ENCODE measurements around the gene CDC42BPB. TPM values are rescaled to one million over a fixed set of nuclear protein-coding genes. Genes with fewer than 3 reads are reported as not detected.

The CDC42BPB gene
- total RNA-seq, 2 donors from 2014 or later, result 68.0 to 83.4 TPM

- no peak overlapping the region for H3K27ac ChIP-seq
- no peaks in the 10 kb centered on the region for H3K36me3 ChIP-seq
- TF ChIP-seq CTCF (IDR thresholded peaks at IDR 0.05), result no peak
- DNase-seq (ENCODE audit: low spot score), result no peak
- H3K9me3 ChIP-seq, result no peaks in the 10 kb centered on the region
- H3K27me3 ChIP-seq, result peaks cover 10 to 26% of the 10 kb centered on the region in 2 donors
- peaks cover 0 to 34% of the 10 kb centered on the region in 2 donors for H3K4me1 ChIP-seq
- no peak overlapping the region for H3K4me3 ChIP-seq
These were observed 42.5 kb upstream of the CDC42BPB start for GRCh38 chr14:103099733-103100280.

- Histone ChIP-seq H3K4me3 (no peak overlapping the region), H3K4me1 (peaks cover 0 to 34% of the 10 kb centered on the region in 2 donors), H3K9me3 (no peaks in the 10 kb centered on the region), H3K36me3 (no peaks in the 10 kb centered on the region), H3K27ac (no peak overlapping the region), H3K27me3 (peaks cover 6 to 20% of the 10 kb centered on the region in 2 donors)
- no peak for DNase-seq (ENCODE audit: low spot score)
- TF ChIP-seq CTCF (IDR thresholded peaks at IDR 0.05), result no peak
These were observed 41.9 kb upstream of the CDC42BPB start for GRCh38 chr14:103099081-103099732.

GRCh38 chr14:103097994-103098957, 40.9 kb upstream of the CDC42BPB start:
- no peak for TF ChIP-seq CTCF (IDR thresholded peaks at IDR 0.05)
- H3K27ac ChIP-seq, result no peak overlapping the region
- no peak overlapping the region for H3K4me3 ChIP-seq
- H3K9me3 ChIP-seq, result no peaks in the 10 kb centered on the region
- no peaks in the 10 kb centered on the region for H3K36me3 ChIP-seq
- peaks cover 6 to 17% of the 10 kb centered on the region in 2 donors for H3K27me3 ChIP-seq
- H3K4me1 ChIP-seq, result peaks cover 0 to 26% of the 10 kb centered on the region in 2 donors
- DNase-seq (ENCODE audit: low spot score), result no peak

GRCh38 chr14:103097244-103097993, 40.1 kb upstream of the CDC42BPB start:
- peaks cover under 1 to 11% of the 10 kb centered on the region in 2 donors for H3K27me3 ChIP-seq
- DNase-seq (ENCODE audit: low spot score), result no peak
- H3K27ac ChIP-seq, result no peak overlapping the region
- H3K4me1 ChIP-seq, result peaks cover 0 to 22% of the 10 kb centered on the region in 2 donors
- H3K36me3 ChIP-seq, result no peaks in the 10 kb centered on the region
- H3K9me3 ChIP-seq, result no peaks in the 10 kb centered on the region
- no peak for TF ChIP-seq CTCF (IDR thresholded peaks at IDR 0.05)
- no peak overlapping the region for H3K4me3 ChIP-seq

GRCh38 chr14:103096387-103096786, 39.0 kb upstream of the CDC42BPB start:
- Histone ChIP-seq H3K27ac (no peak overlapping the region), H3K4me3 (no peak overlapping the region), H3K27me3 (peaks cover 0 to under 1% of the 10 kb centered on the region in 2 donors), H3K9me3 (no peaks in the 10 kb centered on the region), H3K4me1 (peaks cover 0 to 23% of the 10 kb centered on the region in 2 donors), H3K36me3 (no peaks in the 10 kb centered on the region)
- no peak for TF ChIP-seq CTCF (IDR thresholded peaks at IDR 0.05)
- DNase-seq (ENCODE audit: low spot score), result no peak
